ENCODE data around the gene ARL3.

DNA sequence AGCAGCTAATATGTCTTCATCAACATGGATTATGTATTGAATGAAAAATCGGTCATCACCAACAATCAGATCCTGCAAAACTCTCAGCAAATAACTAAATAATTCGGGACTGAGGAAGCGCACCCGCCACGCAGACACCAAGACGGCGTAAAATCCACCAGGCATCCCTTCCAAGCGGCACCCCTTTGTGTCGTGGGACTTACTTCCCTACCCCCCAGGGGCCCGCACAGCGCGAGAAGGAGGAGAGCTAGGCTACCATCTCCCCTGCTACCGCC lies 721 bp downstream of the ARL3 start:
- TF ChIP-seq STAT6 (CRISPR knock-in tag; conservative IDR thresholded peaks at IDR 0.05; ENCODE audit: low read depth) (no peak), NR1H2 (CRISPR knock-in tag; IDR thresholded peaks at IDR 0.05) (no peak), CTCF (IDR thresholded peaks at IDR 0.05) (no peak), NR2C2 (CRISPR knock-in tag; IDR thresholded peaks at IDR 0.05) (no peak), ZNF263 (CRISPR knock-in tag; IDR thresholded peaks at IDR 0.05; ENCODE audit: low read depth) (no peak), IRF2 (CRISPR knock-in tag; IDR thresholded peaks at IDR 0.05; ENCODE audit: borderline replicate concordance, low read depth) (no peak), MAX (CRISPR knock-in tag; IDR thresholded peaks at IDR 0.05) (no peak), FOXJ3 (CRISPR knock-in tag; IDR thresholded peaks at IDR 0.05; ENCODE audit: borderline replicate concordance) (no peak), ELF4 (CRISPR knock-in tag; IDR thresholded peaks at IDR 0.05; ENCODE audit: low read depth) (no peak)
- TF ChIP-seq, protein P1, sequence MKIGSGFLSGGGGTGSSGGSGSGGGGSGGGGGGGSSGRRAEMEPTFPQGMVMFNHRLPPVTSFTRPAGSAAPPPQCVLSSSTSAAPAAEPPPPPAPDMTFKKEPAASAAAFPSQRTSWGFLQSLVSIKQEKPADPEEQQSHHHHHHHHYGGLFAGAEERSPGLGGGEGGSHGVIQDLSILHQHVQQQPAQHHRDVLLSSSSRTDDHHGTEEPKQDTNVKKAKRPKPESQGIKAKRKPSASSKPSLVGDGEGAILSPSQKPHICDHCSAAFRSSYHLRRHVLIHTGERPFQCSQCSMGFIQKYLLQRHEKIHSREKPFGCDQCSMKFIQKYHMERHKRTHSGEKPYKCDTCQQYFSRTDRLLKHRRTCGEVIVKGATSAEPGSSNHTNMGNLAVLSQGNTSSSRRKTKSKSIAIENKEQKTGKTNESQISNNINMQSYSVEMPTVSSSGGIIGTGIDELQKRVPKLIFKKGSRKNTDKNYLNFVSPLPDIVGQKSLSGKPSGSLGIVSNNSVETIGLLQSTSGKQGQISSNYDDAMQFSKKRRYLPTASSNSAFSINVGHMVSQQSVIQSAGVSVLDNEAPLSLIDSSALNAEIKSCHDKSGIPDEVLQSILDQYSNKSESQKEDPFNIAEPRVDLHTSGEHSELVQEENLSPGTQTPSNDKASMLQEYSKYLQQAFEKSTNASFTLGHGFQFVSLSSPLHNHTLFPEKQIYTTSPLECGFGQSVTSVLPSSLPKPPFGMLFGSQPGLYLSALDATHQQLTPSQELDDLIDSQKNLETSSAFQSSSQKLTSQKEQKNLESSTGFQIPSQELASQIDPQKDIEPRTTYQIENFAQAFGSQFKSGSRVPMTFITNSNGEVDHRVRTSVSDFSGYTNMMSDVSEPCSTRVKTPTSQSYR (CRISPR knock-in tag; IDR thresholded peaks at IDR 0.05) = no peak
- TF ChIP-seq, protein P2, sequence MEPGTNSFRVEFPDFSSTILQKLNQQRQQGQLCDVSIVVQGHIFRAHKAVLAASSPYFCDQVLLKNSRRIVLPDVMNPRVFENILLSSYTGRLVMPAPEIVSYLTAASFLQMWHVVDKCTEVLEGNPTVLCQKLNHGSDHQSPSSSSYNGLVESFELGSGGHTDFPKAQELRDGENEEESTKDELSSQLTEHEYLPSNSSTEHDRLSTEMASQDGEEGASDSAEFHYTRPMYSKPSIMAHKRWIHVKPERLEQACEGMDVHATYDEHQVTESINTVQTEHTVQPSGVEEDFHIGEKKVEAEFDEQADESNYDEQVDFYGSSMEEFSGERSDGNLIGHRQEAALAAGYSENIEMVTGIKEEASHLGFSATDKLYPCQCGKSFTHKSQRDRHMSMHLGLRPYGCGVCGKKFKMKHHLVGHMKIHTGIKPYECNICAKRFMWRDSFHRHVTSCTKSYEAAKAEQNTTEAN (CRISPR knock-in tag; IDR thresholded peaks at IDR 0.05) = no peak
- TF ChIP-seq, protein P3, sequence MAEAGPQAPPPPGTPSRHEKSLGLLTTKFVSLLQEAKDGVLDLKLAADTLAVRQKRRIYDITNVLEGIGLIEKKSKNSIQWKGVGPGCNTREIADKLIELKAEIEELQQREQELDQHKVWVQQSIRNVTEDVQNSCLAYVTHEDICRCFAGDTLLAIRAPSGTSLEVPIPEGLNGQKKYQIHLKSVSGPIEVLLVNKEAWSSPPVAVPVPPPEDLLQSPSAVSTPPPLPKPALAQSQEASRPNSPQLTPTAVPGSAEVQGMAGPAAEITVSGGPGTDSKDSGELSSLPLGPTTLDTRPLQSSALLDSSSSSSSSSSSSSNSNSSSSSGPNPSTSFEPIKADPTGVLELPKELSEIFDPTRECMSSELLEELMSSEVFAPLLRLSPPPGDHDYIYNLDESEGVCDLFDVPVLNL (CRISPR knock-in tag; IDR thresholded peaks at IDR 0.05; ENCODE audit: borderline replicate concordance, low read depth) = no peak
- TF ChIP-seq, protein P4, sequence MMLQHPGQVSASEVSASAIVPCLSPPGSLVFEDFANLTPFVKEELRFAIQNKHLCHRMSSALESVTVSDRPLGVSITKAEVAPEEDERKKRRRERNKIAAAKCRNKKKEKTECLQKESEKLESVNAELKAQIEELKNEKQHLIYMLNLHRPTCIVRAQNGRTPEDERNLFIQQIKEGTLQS (CRISPR knock-in tag; conservative IDR thresholded peaks at IDR 0.05) = no peak
- TF ChIP-seq, protein P5, sequence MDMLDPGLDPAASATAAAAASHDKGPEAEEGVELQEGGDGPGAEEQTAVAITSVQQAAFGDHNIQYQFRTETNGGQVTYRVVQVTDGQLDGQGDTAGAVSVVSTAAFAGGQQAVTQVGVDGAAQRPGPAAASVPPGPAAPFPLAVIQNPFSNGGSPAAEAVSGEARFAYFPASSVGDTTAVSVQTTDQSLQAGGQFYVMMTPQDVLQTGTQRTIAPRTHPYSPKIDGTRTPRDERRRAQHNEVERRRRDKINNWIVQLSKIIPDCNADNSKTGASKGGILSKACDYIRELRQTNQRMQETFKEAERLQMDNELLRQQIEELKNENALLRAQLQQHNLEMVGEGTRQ (CRISPR knock-in tag; IDR thresholded peaks at IDR 0.05) = no peak

Data from WTC11 (cell line).